DOHH2 (cell line): ENCODE data around the gene GLIPR1L1.

ENCODE experiments used
- CTCF ChIP-seq: fragments of 200-600 bp; sonication (generic); IDR thresholded peaks from one replicate; pipeline ENCODE4 v1.5.1; 2014; ENCODE audit warnings: antibody characterized with exemption, mild to moderate bottlenecking, low read depth, low read length; ENCODE audit not compliant: poor library complexity, severe bottlenecking
- EZH2phosphoT487 ChIP-seq: fragments of 200-600 bp; sonication (generic); IDR thresholded peaks from 2 replicates; pipeline ENCODE4 v1.6.1; 2017; ENCODE audit warnings: borderline replicate concordance, mild to moderate bottlenecking, antibody characterized with exemption, low read length, moderate library complexity, mixed read lengths

DNA sequence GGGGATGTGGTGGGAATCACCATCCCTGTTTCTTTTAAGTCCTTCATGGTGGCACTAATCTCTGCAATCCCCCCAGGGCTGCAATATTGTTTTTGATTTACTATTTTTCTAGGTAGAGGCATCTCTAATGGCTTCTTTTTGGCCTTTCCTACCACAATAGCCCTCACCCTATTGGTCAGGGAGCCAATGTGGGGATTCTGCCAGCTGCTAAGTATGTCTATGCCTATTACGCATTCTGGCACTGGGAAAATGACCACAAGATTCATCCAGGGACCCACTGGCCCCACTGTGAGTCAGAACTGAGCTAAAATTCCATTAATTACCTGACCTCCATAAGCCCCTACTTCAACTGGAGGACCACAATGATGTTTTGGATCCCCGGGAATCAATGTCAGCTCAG, 40.5 kb downstream of the GLIPR1L1 start:
- TF ChIP-seq EZH2phosphoT487: no peak
- no peak for TF ChIP-seq CTCF
